Gastrocnemius medialis (tissue), 4 donors: Measurements from ENCODE around the gene ZNF133. TPM values are rescaled to one million over a fixed set of nuclear protein-coding genes. Genes with fewer than 3 reads are reported as not detected.
"Not testable (repeated sequence)": the region's sequence is repeated elsewhere in the genome, so short reads cannot be mapped to it uniquely, and the experiment has no call there.

Source experiments
- ATAC-seq, 2 donors: fragments of 150-250 bp; one replicate each; pipeline ENCODE4 v1.9.1; 2016
- DNase-seq, 2 donors: peaks; one replicate each; pipeline ENCODE4 v3.0.0-alpha.2; 2019
- H3K27ac ChIP-seq, 4 donors: fragments of 200-600 bp; sonication (generic); 1 replicate in 1 of 4; 2 replicates in 3 of 4; pipeline ENCODE4 v1.5.1; 2016 to 2018; ENCODE audit warnings: mild to moderate bottlenecking in 2 of 4, moderate library complexity in 1 of 4
- H3K27me3 ChIP-seq, 3 donors: fragments of 200-600 bp; sonication (generic) in 2 of 3; 1 replicate in 1 of 3; 2 replicates in 2 of 3; pipeline versions ENCODE4 v1.5.1 to v1.6.0; 2016 to 2019; ENCODE audit warnings: mild to moderate bottlenecking in 1 of 3, moderate library complexity in 1 of 3
- H3K36me3 ChIP-seq, 2 donors: fragments of 200-600 bp; sonication (generic) in 1 of 2; one replicate each; pipeline ENCODE4 v1.5.1; 2017 to 2018
- H3K4me1 ChIP-seq, 2 donors: fragments of 200-600 bp; sonication (generic) in 1 of 2; one replicate each; pipeline ENCODE4 v1.5.1; 2016 to 2017; ENCODE audit warnings: mild to moderate bottlenecking in 2 of 2
- H3K4me3 ChIP-seq, 4 donors: fragments of 200-600 bp; sonication (generic) in 3 of 4; 1 replicate in 1 of 4; 2 replicates in 3 of 4; pipeline ENCODE4 v1.5.1; 2016 to 2019; ENCODE audit warnings: mild to moderate bottlenecking in 2 of 4
- H3K9me3 ChIP-seq, 3 donors: fragments of 200-600 bp; sonication (generic) in 2 of 3; 1 replicate in 1 of 3; 2 replicates in 2 of 3; pipeline ENCODE4 v1.5.1; 2016 to 2019
- POLR2A ChIP-seq, 2 donors: fragments of 450-650 bp; IDR thresholded peaks; one replicate each; pipeline ENCODE4 v1.6.1; 2017; ENCODE audit warnings: antibody characterized with exemption in 2 of 2, mild to moderate bottlenecking in 2 of 2, moderate library complexity in 2 of 2
- in situ Hi-C, 4 donors: fragments of 200-750 bp; cut with MboI; loops; one replicate each; pipeline versions ENCODE4 v1.15.0 to v1.8.0; 2017; ENCODE audit warnings: low sequenced_read_pairs in 4 of 4
- intact Hi-C: fragments of 100-400 bp; cut with DNase I; formaldehyde crosslinking; loops from one replicate; pipeline ENCODE4 v1.15.1; 2023; ENCODE audit warnings: low total_unique reads
- total RNA-seq, 4 donors: library from RNA; depleted of rRNA; stranded (reverse); fragments of >200 nt; gene quantifications; one replicate each; pipeline versions ENCODE4 v1.1.0 to v1.2.3, GENCODE V29; 2016
- TF ChIP-seq, protein P1 (sequence below), 5 experiments: fragments of 450-650 bp in 3 of 5; fragments of 200-600 bp in 2 of 5; sonication (generic) in 2 of 5; IDR thresholded peaks in 4 of 5; conservative IDR thresholded peaks in 1 of 5; 1 replicate in 4 of 5; 2 replicates in 1 of 5; pipeline ENCODE4 v1.5.1; 2016 to 2019; ENCODE audit warnings: antibody characterized with exemption in 5 of 5, mild to moderate bottlenecking in 3 of 5, moderate library complexity in 3 of 5

The ZNF133 gene
- total RNA-seq, 4 donors from 2014 or later: 6.9 to 15.8 (median 11.0) TPM

DNA sequence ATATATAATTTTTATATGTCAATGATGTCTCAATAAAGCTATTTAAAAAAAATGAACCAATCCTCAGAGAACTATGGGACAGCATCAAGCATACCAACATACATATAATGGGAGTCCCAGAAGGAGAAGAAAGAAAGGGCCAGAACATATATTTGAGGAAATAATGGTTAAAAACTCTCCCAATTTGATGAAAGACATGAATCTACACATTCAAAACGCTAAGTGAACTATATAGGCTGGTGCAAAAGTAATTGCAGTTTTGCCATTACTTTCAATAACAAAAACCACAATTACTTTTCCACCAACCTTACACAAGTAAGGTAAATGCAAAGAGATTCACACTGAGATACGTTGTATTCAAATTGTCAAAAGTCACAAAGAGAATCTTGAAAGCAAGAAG is 43.4 kb downstream of the ZNF133 start:
- Histone ChIP-seq H3K27ac (no peak overlapping the region), H3K36me3 (no peaks in the 10 kb centered on the region), H3K4me1 (no peaks in the 10 kb centered on the region), H3K27me3 (no peaks in the 10 kb centered on the region), H3K4me3 (no peak overlapping the region), H3K9me3 (peaks cover 0 to 22% (median 5%) of the 10 kb centered on the region in 3 donors)
- intact Hi-C loops: no loop called here
- no peak for ATAC-seq
- TF ChIP-seq, protein P1, sequence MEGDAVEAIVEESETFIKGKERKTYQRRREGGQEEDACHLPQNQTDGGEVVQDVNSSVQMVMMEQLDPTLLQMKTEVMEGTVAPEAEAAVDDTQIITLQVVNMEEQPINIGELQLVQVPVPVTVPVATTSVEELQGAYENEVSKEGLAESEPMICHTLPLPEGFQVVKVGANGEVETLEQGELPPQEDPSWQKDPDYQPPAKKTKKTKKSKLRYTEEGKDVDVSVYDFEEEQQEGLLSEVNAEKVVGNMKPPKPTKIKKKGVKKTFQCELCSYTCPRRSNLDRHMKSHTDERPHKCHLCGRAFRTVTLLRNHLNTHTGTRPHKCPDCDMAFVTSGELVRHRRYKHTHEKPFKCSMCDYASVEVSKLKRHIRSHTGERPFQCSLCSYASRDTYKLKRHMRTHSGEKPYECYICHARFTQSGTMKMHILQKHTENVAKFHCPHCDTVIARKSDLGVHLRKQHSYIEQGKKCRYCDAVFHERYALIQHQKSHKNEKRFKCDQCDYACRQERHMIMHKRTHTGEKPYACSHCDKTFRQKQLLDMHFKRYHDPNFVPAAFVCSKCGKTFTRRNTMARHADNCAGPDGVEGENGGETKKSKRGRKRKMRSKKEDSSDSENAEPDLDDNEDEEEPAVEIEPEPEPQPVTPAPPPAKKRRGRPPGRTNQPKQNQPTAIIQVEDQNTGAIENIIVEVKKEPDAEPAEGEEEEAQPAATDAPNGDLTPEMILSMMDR (IDR thresholded peaks at IDR 0.05 in 4 of 5, conservative IDR thresholded peaks at IDR 0.05 in 1 of 5): no peak
- TF ChIP-seq POLR2A (IDR thresholded peaks at IDR 0.05): no peak
- no peak for DNase-seq
- in situ Hi-C loops: no loop called here

DNA sequence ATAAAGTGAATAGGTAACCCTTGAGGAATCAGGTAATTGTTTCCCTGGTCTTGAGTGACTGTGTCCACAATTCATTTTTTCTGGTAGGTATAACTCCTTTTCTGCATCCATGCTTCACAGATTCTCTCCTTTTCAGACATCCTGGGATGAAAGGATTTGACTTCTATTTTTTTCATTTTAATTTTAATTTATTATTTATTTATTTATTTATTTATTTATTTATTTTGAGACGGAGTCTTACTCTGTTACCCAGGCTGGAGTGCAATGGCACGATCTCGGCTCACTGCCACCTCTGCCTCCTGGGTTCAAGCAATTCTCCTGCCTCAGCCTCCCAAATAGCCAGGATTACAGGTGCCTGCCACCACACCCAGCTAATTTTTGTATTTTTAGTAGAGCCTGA is 61.4 kb downstream of the ZNF133 start:
- H3K4me3 ChIP-seq, ATAC-seq, H3K4me1 ChIP-seq, in situ Hi-C loops, H3K36me3 ChIP-seq, DNase-seq, intact Hi-C loops, H3K9me3 ChIP-seq, H3K27ac ChIP-seq, H3K27me3 ChIP-seq: not testable (repeated sequence)

DNA sequence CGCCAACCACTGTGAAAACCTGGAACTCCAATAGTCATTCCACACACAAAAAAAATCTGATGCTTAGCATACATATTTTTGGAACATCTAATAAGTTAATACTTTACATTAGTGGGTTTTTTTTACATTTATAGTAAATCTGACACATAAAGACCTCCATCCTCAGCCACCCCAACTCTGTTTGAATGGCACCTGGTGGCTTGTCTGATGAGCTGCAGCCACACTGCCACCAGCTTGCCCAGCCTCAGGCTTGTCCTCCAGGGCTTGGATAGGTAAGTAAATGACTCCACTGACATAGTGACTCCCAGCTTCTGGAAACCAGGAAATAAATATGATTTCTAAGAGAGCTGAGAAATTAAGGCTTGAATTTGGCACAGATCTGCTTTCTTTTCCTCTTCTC is 71.5 kb downstream of the ZNF133 start:
- DNase-seq: no peak
- intact Hi-C loops (no loop called here), in situ Hi-C loops (loop anchor here in 1 of 4 donors (10.0 kb wide), 1 partner anchor 55 kb away; no protein-coding TSS in a partner anchor)
- H3K27me3 ChIP-seq: no peaks in the 10 kb centered on the region
- H3K4me1 ChIP-seq: no peaks in the 10 kb centered on the region
- no peaks in the 10 kb centered on the region for H3K36me3 ChIP-seq
- H3K27ac ChIP-seq: no peak overlapping the region
- no peaks in the 10 kb centered on the region for H3K9me3 ChIP-seq
- ATAC-seq: no peak
- no peak for TF ChIP-seq POLR2A (IDR thresholded peaks at IDR 0.05)
- TF ChIP-seq, protein P1 (IDR thresholded peaks at IDR 0.05 in 4 of 5, conservative IDR thresholded peaks at IDR 0.05 in 1 of 5): no peak
- no peak overlapping the region for H3K4me3 ChIP-seq

DNA sequence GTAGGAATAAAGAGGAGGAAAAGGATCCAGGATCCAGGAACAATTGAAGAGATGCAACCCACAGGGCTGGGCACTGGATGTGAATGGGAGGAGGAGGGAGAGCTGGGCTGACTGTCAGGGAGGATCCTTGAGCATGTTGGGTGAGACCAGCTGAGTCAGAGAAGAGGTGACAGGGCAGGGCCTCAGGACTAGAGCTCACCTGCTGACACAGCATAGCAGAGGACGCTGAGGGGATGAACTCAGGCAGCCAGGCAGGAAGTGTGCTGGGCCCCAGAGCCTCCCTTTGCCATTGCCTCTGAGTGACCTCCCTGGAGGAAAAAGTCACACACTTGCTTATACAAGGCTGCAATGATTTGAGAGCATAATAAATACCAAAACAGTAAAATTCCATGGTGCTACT is 72.3 kb downstream of the ZNF133 start:
- intact Hi-C loops (no loop called here), in situ Hi-C loops (loop anchor here in 1 of 4 donors (10.0 kb wide), 1 partner anchor 56 kb away; no protein-coding TSS in a partner anchor)
- Histone ChIP-seq H3K4me1 (no peaks in the 10 kb centered on the region), H3K9me3 (no peaks in the 10 kb centered on the region), H3K27ac (no peak overlapping the region), H3K36me3 (no peaks in the 10 kb centered on the region), H3K27me3 (no peaks in the 10 kb centered on the region), H3K4me3 (no peak overlapping the region)
- TF ChIP-seq, protein P1 (IDR thresholded peaks at IDR 0.05 in 4 of 5, conservative IDR thresholded peaks at IDR 0.05 in 1 of 5): no peak
- TF ChIP-seq POLR2A (IDR thresholded peaks at IDR 0.05): no peak
- no peak for DNase-seq
- ATAC-seq: no peak

DNA sequence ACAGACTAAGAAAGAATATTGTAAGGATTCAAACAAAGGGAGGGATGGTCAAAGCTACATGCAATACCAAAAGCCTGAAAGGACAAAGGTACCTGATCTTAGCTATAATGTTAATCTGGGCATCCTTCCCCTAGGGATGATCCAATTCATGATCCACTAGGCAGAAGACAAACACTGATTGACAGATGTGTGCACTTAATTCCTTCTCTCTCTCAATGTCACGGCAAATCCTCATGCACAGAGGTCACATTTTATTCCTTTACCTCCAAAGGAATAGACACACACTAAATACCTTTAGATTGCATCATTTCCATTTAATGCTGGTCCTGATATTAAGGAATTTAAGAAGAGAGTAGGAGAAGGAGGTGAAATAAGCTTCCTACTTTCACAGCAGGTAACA is 73.4 kb downstream of the ZNF133 start:
- H3K9me3 ChIP-seq: no peaks in the 10 kb centered on the region
- H3K27me3 ChIP-seq: no peaks in the 10 kb centered on the region
- no peak overlapping the region for H3K4me3 ChIP-seq
- TF ChIP-seq POLR2A (IDR thresholded peaks at IDR 0.05): no peak
- TF ChIP-seq, protein P1 (IDR thresholded peaks at IDR 0.05 in 4 of 5, conservative IDR thresholded peaks at IDR 0.05 in 1 of 5): no peak
- no peaks in the 10 kb centered on the region for H3K4me1 ChIP-seq
- H3K36me3 ChIP-seq: no peaks in the 10 kb centered on the region
- in situ Hi-C loops: loop anchor here in 1 of 4 donors (10.0 kb wide), 1 partner anchor 57 kb away; no protein-coding TSS in a partner anchor
- DNase-seq: no peak
- H3K27ac ChIP-seq: no peak overlapping the region
- ATAC-seq: no peak
- intact Hi-C loops: no loop called here
